ENCODE results near the gene DLGAP1.

The DLGAP1 gene

GRCh38 chr18:4399929-4400328, 55.2 kb downstream of the DLGAP1 start:
- H3K36me3 ChIP-seq (replicated peaks in 1 of 2; ENCODE audit: control insufficient read depth in 2 of 2, insufficient read depth in 2 of 2, low read length in 2 of 2) = no peaks in the 10 kb centered on the region
- H3K4ac ChIP-seq (ENCODE audit: low read length) = no peak overlapping the region
- H3K79me1 ChIP-seq (ENCODE audit: low read depth, low read length) = no peaks in the 10 kb centered on the region
- H2BK5ac ChIP-seq (ENCODE audit: low read length) = no peak overlapping the region
- H4K91ac ChIP-seq (ENCODE audit: low read depth, low read length, poor library complexity) = no peak overlapping the region
- DNase-seq (ENCODE audit: low spot score) = no peak
- H3K27ac ChIP-seq (replicated peaks; ENCODE audit: low read length) = no peak overlapping the region
- H2BK120ac ChIP-seq (ENCODE audit: low read depth, low read length) = no peak overlapping the region
- no peak overlapping the region for H3K14ac ChIP-seq (ENCODE audit: low read length)
- WGBS, 2 donors (ENCODE audit: extremely low coverage in 2 of 2, insufficient read length in 2 of 2, insufficient replicate concordance in 1 of 2) = no CpG with 5 or more reads among the region's 5 CpGs
- H3K4me1 ChIP-seq (ENCODE audit: control insufficient read depth in 2 of 2, insufficient read depth in 1 of 2, low read depth in 1 of 2, low read length in 2 of 2) = no peaks in the 10 kb centered on the region
- H2AK5ac ChIP-seq (ENCODE audit: low read depth, low read length) = no peak overlapping the region
- H2BK12ac ChIP-seq (ENCODE audit: low read length) = no peak overlapping the region
- no peak overlapping the region for H3K4me3 ChIP-seq (ENCODE audit: low read length in 2 of 2)
- peak overlapping the region; percentile 63 for H3K18ac ChIP-seq (ENCODE audit: low read length)
- H2BK15ac ChIP-seq (ENCODE audit: low read length) = no peak overlapping the region
- no peak overlapping the region for H3K9ac ChIP-seq (ENCODE audit: low read depth, low read length, poor library complexity)
- H3K23ac ChIP-seq (ENCODE audit: low read depth, low read length, poor library complexity) = no peak overlapping the region
- no peak overlapping the region for H2AFZ ChIP-seq (ENCODE audit: low read length)
- no peak overlapping the region for H3K4me2 ChIP-seq (ENCODE audit: insufficient read depth, low read length, poor library complexity, severe bottlenecking)
- no peaks in the 10 kb centered on the region for H3K9me3 ChIP-seq (replicated peaks in 1 of 2; ENCODE audit: control insufficient read depth in 2 of 2, insufficient read depth in 1 of 2, low read depth in 1 of 2, low read length in 2 of 2)
- no peak overlapping the region for H4K8ac ChIP-seq (ENCODE audit: low read depth, low read length)
- H3K27me3 ChIP-seq (ENCODE audit: control insufficient read depth in 3 of 3, insufficient read depth in 3 of 3, low read depth in 1 of 3, low read length in 3 of 3) = no peaks in the 10 kb centered on the region

- Histone ChIP-seq H2AK5ac (ENCODE audit: low read depth, low read length) (no peak overlapping the region), H2BK15ac (ENCODE audit: low read length) (no peak overlapping the region), H3K4me3 (ENCODE audit: low read length in 2 of 2) (no peak overlapping the region), H2BK120ac (ENCODE audit: low read depth, low read length) (no peak overlapping the region), H3K36me3 (replicated peaks in 1 of 2; ENCODE audit: control insufficient read depth in 2 of 2, insufficient read depth in 2 of 2, low read length in 2 of 2) (no peaks in the 10 kb centered on the region), H3K9ac (ENCODE audit: low read depth, low read length, poor library complexity) (no peak overlapping the region), H3K18ac (ENCODE audit: low read length) (no peak overlapping the region), H3K4me1 (ENCODE audit: control insufficient read depth in 2 of 2, insufficient read depth in 1 of 2, low read depth in 1 of 2, low read length in 2 of 2) (no peaks in the 10 kb centered on the region), H3K14ac (ENCODE audit: low read length) (no peak overlapping the region), H2BK12ac (ENCODE audit: low read length) (no peak overlapping the region), H4K8ac (ENCODE audit: low read depth, low read length) (no peak overlapping the region), H3K27ac (replicated peaks; ENCODE audit: low read length) (no peak overlapping the region), H3K9me3 (replicated peaks in 1 of 2; ENCODE audit: control insufficient read depth in 2 of 2, insufficient read depth in 1 of 2, low read depth in 1 of 2, low read length in 2 of 2) (no peaks in the 10 kb centered on the region), H2AFZ (ENCODE audit: low read length) (no peak overlapping the region), H2BK5ac (ENCODE audit: low read length) (no peak overlapping the region), H3K79me1 (ENCODE audit: low read depth, low read length) (no peaks in the 10 kb centered on the region), H3K4ac (ENCODE audit: low read length) (no peak overlapping the region), H3K23ac (ENCODE audit: low read depth, low read length, poor library complexity) (no peak overlapping the region), H3K4me2 (ENCODE audit: insufficient read depth, low read length, poor library complexity, severe bottlenecking) (no peak overlapping the region), H3K27me3 (ENCODE audit: control insufficient read depth in 3 of 3, insufficient read depth in 3 of 3, low read depth in 1 of 3, low read length in 3 of 3) (no peaks in the 10 kb centered on the region), H4K91ac (ENCODE audit: low read depth, low read length, poor library complexity) (no peak overlapping the region)
- DNase-seq (ENCODE audit: low spot score) = no peak
- WGBS, 2 donors (ENCODE audit: extremely low coverage in 2 of 2, insufficient read length in 2 of 2, insufficient replicate concordance in 1 of 2) = no CpG with 5 or more reads among the region's 4 CpGs
These were observed 60.4 kb downstream of the DLGAP1 start for GRCh38 chr18:4394700-4395099.

- WGBS, 2 donors (ENCODE audit: extremely low coverage in 2 of 2, insufficient read length in 2 of 2, insufficient replicate concordance in 1 of 2) = no CpG with 5 or more reads among the region's 6 CpGs
- H3K9ac ChIP-seq (ENCODE audit: low read depth, low read length, poor library complexity) = no peak overlapping the region
- H2BK15ac ChIP-seq (ENCODE audit: low read length) = no peak overlapping the region
- H3K4me2 ChIP-seq (ENCODE audit: insufficient read depth, low read length, poor library complexity, severe bottlenecking) = no peak overlapping the region
- H2AFZ ChIP-seq (ENCODE audit: low read length) = no peak overlapping the region
- H2AK5ac ChIP-seq (ENCODE audit: low read depth, low read length) = no peak overlapping the region
- H3K9me3 ChIP-seq (replicated peaks in 1 of 2; ENCODE audit: control insufficient read depth in 2 of 2, insufficient read depth in 1 of 2, low read depth in 1 of 2, low read length in 2 of 2) = no peaks in the 10 kb centered on the region
- H2BK5ac ChIP-seq (ENCODE audit: low read length) = no peak overlapping the region
- DNase-seq (ENCODE audit: low spot score) = no peak
- no peak overlapping the region for H4K8ac ChIP-seq (ENCODE audit: low read depth, low read length)
- no peak overlapping the region for H2BK12ac ChIP-seq (ENCODE audit: low read length)
- no peak overlapping the region for H2BK120ac ChIP-seq (ENCODE audit: low read depth, low read length)
- H3K18ac ChIP-seq (ENCODE audit: low read length) = no peak overlapping the region
- H4K91ac ChIP-seq (ENCODE audit: low read depth, low read length, poor library complexity) = no peak overlapping the region
- H3K4me3 ChIP-seq (ENCODE audit: low read length in 2 of 2) = no peak overlapping the region
- H3K79me1 ChIP-seq (ENCODE audit: low read depth, low read length) = no peaks in the 10 kb centered on the region
- H3K14ac ChIP-seq (ENCODE audit: low read length) = no peak overlapping the region
- H3K27me3 ChIP-seq (ENCODE audit: control insufficient read depth in 3 of 3, insufficient read depth in 3 of 3, low read depth in 1 of 3, low read length in 3 of 3) = no peaks in the 10 kb centered on the region
- no peaks in the 10 kb centered on the region for H3K4me1 ChIP-seq (ENCODE audit: control insufficient read depth in 2 of 2, insufficient read depth in 1 of 2, low read depth in 1 of 2, low read length in 2 of 2)
- no peak overlapping the region for H3K4ac ChIP-seq (ENCODE audit: low read length)
- no peak overlapping the region for H3K23ac ChIP-seq (ENCODE audit: low read depth, low read length, poor library complexity)
- H3K36me3 ChIP-seq (replicated peaks in 1 of 2; ENCODE audit: control insufficient read depth in 2 of 2, insufficient read depth in 2 of 2, low read length in 2 of 2) = no peaks in the 10 kb centered on the region
- no peak overlapping the region for H3K27ac ChIP-seq (replicated peaks; ENCODE audit: low read length)
These were observed 63.2 kb downstream of the DLGAP1 start for GRCh38 chr18:4391859-4392258.

GRCh38 chr18:4385876-4386275, 69.2 kb downstream of the DLGAP1 start:
- Histone ChIP-seq H2BK12ac (ENCODE audit: low read length) (no peak overlapping the region), H3K27ac (replicated peaks; ENCODE audit: low read length) (no peak overlapping the region), H2AFZ (ENCODE audit: low read length) (no peak overlapping the region), H3K4me2 (ENCODE audit: insufficient read depth, low read length, poor library complexity, severe bottlenecking) (no peak overlapping the region), H2BK15ac (ENCODE audit: low read length) (no peak overlapping the region), H3K36me3 (replicated peaks in 1 of 2; ENCODE audit: control insufficient read depth in 2 of 2, insufficient read depth in 2 of 2, low read length in 2 of 2) (no peaks in the 10 kb centered on the region), H3K4me3 (ENCODE audit: low read length in 2 of 2) (no peak overlapping the region), H3K23ac (ENCODE audit: low read depth, low read length, poor library complexity) (no peak overlapping the region), H2AK5ac (ENCODE audit: low read depth, low read length) (no peak overlapping the region), H3K9me3 (replicated peaks in 1 of 2; ENCODE audit: control insufficient read depth in 2 of 2, insufficient read depth in 1 of 2, low read depth in 1 of 2, low read length in 2 of 2) (no peaks in the 10 kb centered on the region), H3K4me1 (ENCODE audit: control insufficient read depth in 2 of 2, insufficient read depth in 1 of 2, low read depth in 1 of 2, low read length in 2 of 2) (no peaks in the 10 kb centered on the region), H3K14ac (ENCODE audit: low read length) (no peak overlapping the region), H3K4ac (ENCODE audit: low read length) (no peak overlapping the region), H3K18ac (ENCODE audit: low read length) (no peak overlapping the region), H3K79me1 (ENCODE audit: low read depth, low read length) (no peaks in the 10 kb centered on the region), H2BK5ac (ENCODE audit: low read length) (no peak overlapping the region), H3K27me3 (ENCODE audit: control insufficient read depth in 3 of 3, insufficient read depth in 3 of 3, low read depth in 1 of 3, low read length in 3 of 3) (no peaks in the 10 kb centered on the region), H3K9ac (ENCODE audit: low read depth, low read length, poor library complexity) (no peak overlapping the region), H2BK120ac (ENCODE audit: low read depth, low read length) (no peak overlapping the region), H4K91ac (ENCODE audit: low read depth, low read length, poor library complexity) (no peak overlapping the region), H4K8ac (ENCODE audit: low read depth, low read length) (no peak overlapping the region)
- DNase-seq (ENCODE audit: low spot score) = no peak
- no CpG with 5 or more reads among the region's 3 CpGs for WGBS, 2 donors (ENCODE audit: extremely low coverage in 2 of 2, insufficient read length in 2 of 2, insufficient replicate concordance in 1 of 2)

Measured in neuronal stem cell (in vitro differentiated cells).